GM19240 (cell line): ENCODE measurements around the gene HACL1.

Experiments used
- DNase-seq: peaks from one replicate; pipeline ENCODE4 v3.0.0; 2011; ENCODE audit warnings: low spot score; ENCODE audit not compliant: insufficient read length

The HACL1 gene

DNA sequence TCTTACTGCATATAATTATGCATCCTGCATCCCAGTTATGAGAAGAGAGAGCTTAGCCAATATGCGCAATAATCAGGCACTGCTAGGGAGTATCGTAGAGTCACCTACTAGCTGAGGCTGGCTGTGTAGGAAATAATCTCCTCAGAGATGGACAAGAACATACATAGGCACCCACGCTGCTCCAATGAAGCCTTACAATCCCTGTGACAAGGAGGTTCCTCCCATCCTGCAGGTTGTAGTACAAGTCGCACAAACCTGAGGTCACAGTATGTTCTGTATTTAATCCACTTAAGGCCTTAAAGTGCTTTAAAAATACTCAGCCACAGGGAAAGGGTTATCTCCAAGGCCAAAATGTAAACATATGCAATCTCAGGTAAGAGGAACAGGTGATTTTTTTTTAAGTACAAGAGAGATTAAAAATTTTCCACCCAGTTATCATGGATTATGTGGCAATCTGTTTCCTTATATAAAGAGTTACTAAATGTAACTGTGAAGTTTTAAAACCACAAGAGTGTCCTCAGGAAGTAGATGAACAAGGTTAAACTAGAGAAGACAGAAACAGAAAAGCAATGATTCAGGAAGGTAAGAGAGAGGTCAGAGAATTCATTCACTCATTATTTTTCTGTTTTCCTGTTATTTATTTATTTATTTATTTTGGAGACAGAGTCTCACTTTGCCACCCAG is 72.4 kb downstream of the HACL1 start:
- DNase-seq: no peak

DNA sequence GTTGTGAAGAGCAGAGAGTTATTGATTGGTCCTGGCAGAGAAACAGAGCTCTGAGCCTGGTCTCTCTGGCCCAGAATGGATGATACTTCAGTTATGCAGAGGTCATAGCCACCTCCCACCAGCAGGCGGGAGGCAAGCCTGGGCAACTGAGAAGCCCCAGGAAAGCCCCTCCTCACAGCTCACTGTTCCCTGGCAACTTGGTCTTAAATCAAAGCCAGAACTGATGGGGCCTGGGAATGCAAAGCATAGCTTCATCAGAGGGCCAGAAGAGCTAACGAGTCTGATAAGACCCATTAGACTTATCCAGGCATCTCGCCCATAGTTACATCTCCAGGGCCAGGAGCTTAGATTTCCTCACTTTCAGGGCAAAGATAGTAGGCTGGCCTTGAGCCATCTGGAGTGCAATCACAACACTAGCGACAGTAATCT is 74.3 kb downstream of the HACL1 start:
- peak; percentile 19 for DNase-seq

DNA sequence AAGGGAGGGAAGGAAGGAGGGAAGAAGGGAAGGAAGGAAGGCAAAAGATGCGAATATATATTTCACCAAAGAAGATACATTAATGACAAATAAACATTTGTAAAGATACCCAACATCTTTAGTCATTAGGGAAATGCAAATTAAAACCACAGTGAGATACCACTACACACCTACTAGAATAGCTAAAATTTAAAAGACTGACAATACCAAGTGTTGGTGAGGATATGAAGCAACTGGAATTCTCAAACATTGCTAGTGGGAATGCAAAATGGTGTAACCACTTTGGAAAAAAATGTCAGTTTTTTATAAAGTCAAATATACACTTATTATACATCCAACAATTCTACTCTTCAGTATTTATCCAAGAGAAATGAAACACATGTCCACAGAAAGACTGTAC is 75.6 kb downstream of the HACL1 start:
- no peak for DNase-seq

DNA sequence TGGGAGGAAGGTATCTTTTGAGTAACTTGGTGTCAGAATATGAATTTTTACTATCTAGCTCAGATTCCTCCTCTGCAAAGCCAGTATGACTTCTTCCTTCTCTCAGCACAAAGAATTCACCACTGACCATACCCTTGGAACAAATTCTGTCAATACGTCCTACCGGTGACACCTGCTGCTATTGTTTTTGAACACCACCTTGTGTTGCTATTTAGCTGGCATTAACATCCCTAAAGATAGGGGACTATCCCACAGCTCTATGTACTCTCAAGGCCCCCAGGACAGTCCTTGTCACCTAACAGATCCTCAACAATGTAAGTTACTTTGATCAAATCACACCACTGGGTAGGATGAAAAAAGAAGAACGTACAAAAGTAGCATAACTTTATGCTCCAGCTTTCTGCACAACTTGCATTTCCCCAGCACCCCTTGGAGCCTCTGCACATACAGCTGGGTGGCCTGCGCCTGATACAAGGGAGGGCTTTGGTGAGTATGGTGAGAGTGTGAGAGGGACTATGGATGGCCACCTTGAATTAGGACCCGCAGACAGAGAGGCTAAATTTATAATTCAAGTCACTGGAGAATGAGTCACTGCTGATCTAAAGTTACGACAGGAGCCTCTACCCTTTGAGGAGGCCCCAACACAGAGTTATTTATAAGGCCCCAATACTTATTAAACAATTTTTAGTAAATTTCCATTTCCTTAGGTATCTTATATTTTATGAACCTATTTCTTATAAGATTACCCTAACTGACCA is 77.5 kb downstream of the HACL1 start:
- no peak for DNase-seq

DNA sequence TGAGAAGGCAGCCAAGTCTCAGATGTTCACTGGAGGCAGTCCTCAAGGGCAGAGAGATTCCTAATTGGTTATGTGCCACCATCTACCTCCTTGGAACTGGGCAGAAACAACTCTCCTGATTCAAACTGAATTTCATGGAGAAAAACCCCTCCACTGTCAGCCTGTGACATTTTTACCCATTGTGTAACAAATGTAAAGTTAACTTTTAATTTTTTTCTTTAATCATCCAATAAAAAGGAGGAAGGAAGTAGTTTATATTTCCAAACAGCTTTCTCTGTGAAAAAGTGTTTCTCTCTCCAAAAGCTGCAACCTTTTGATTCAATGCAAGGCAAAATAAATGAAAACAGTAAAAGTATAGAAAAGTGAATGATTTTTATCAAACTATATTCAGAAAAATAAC is 79.4 kb downstream of the HACL1 start:
- DNase-seq: no peak

DNA sequence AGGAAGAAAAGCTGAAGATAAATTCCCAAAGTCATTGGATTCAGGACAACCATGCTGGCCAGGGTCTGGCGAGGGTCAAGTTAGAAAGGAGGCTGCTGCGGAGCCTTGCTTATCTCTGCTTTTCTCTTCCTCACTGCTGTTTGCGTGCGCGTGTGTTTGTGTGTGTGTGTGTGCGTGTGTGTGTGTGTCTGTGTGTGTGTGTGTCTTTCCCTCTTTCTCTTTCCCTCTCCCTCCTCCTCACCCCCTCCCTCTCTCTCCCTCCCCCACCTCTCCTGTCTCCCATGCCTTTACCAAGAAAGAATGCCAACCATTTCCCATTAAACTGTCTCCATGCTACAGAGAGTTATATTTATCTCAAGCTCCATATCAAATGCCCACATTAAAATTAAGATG is 79.8 kb downstream of the HACL1 start, which contains the start of gene COLQ:
Gene COLQ (minus strand): TSS at position 134 of the 393 bp plus-strand sequence. CDS start 81 bp downstream, at position 53.
- DNase-seq: no peak

DNA sequence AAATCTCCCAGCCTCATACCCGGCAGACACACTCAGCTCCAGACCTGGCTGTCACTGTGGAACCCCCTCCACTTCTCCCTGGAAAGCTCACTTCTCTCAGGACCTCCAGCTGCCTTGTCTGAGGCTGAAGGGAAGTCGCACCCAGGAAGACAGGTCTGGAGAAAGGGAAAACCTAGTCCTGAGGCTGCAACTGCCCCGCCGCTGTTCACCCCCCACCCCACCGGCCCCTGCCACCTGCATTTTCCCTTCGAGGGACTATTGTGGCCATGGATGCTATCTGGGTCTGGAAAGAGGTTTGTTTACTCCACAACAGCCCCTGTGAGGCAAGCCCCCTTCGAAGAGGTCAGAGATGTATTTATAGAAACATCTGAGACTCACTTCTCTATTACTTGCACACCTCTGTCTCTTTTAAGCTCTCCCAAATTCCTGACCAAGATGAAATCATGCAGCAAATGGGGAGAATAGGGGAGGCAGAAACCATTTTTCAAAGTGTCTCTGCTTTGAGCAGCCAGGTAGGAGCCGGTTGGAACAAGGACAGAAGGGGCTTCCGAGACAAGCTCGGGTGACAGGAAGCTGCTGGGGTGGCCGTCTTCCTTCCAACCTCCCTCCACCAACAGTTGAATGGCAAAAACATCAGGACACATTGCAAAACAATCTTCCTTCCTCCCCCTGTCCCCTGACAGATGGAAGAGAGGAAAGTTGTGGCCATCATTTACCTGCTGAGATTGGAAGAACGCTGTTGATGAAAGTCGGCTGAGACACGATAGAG is 80.4 kb downstream of the HACL1 start:
- no peak for DNase-seq

DNA sequence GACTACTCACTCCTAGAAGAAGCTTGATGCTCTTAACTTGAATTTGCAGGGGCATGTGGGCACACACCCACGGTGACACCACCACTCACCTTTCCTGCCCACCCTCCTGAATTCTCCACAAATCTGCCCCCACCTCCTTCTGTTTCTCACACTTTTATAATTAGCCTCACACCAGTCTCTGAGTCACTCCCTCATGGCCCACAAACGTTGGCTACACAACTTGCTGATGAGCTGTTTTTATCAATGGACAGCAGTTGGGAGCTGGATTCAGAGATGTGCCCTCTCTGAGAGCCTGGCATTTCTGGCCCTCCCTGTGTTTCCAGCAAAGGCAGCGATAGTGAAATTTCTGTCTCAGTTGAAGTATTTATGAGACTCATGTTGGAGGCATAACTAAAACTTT is 81.2 kb downstream of the HACL1 start:
- DNase-seq: no peak

DNA sequence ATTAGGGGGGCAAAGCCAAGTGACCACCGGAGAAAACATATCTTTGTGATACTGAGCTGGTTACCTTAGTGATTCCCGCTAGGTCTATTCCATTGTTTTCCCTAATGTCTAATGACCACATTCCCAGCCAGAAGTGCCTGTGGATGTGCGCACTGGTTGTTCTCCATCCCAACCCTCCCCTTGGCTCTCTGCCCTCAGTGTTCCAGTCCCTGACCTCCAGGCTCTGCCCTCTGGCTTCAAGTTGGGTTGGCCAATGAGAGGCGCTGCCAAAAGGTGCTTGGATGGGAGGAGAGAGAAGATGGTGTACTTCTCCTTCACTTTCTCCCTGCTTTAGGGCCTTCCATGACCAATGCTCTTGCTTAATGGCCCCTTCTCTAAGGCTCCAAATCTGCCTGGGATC is 82.3 kb downstream of the HACL1 start:
- DNase-seq: no peak

DNA sequence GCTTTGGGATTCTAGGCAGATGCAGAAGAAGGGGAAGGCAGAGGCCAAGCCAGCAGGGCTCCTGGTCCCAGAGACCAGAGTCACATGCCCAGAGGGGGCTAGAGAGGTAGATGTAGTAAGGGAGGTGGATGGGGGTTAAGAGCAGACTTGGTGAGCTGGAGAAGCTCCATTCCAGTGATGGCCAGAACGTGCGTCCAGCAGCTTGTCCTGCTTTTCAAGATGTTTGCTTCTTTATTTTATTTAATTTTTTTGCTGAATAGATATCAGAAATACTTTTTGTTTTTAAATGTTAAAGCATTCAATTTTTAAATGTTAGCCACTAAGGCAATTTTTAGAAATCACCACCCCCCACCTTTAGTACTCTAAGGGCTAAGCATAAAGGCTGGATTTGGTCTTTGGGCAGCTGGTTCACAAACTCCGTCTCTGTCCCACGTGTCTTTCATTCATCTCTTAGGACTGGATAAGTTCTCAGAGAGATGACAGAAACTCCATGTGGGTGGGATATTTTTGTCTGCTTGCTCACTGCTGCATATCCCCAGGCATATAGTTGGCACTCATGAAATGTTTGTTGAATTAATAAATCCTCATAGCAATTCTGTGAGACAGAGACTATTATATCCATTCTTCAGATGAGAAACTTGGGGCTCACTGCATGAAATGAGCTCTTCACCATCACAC is 86.6 kb downstream of the HACL1 start:
- DNase-seq: no peak

DNA sequence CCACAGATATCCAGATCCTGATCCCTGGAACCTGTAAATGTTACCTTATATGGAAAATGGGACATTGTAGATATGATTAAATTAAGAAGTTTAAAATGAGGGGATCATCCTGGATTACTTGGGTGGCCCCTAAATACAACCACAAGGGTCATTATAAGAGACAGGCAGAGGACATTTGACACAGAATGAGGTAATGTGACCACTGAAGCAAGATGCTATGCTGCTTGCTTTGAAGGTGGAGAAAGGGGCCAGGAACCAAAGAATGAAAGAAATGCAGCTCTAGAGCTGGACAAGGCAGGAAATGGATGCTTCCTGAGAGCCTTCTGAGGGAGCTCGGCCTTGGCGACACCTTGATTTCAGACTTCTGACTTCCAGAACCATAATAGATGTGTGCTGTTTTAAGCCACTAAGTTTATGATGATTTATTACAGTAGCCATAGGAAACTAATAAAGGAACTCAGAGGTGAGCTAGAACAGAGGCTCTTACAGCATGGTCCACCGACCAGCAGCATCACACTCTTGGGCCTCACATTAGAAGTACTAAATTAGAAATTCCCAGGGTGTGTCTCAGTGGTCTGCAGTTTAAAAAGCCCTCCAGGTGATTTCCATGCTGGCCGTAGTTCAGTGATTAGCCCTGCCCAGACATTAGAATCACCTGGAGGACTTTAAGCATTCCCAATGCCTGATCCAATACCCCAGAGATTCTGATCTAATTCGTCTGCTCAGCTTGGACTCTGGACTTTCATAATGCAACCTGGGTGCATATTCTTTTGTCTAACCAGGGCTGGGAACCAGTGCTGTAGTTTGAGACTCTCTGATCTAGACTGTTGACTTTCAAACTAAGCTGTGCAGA is 87.3 kb downstream of the HACL1 start:
- no peak for DNase-seq

DNA sequence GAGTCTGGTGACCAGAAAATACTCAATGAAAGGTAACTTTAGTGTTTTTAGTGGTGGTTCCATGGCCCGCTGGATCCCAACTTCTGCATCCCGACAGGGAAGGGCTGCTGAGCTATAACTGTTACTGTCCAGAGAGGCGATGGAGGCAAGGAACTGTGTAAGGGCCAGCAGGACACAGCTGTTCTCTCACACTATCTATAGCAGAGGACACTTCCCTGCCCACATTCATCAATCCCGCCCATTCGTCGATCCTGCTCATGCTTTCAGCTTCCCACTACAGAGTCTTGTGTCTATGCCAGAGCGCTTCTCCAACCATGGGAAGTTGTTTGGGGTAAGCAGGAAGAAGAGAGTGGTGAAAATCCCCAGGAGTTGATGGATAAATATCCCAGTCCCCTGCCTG is 88.3 kb downstream of the HACL1 start:
- DNase-seq: no peak

DNA sequence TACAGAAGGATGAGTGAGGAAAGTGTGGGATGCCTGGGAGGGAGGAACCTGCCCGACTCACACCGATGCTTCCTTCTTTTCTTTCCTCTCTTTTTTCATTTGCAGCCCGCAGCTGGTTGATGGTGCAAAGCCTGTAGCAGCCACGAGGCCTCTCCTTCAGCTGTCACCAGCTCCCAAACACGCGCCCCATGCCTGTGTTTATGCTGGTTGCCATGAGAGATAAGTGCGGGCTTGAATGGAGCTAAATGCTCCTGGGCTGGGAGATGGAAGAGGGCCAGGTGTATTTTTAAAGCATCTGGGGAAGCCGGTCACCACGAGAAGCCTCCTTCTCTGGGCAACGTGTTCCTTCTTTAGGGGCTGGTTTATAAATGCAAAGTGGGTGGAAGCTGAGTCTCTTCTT is 89.2 kb downstream of the HACL1 start:
- no peak for DNase-seq

DNA sequence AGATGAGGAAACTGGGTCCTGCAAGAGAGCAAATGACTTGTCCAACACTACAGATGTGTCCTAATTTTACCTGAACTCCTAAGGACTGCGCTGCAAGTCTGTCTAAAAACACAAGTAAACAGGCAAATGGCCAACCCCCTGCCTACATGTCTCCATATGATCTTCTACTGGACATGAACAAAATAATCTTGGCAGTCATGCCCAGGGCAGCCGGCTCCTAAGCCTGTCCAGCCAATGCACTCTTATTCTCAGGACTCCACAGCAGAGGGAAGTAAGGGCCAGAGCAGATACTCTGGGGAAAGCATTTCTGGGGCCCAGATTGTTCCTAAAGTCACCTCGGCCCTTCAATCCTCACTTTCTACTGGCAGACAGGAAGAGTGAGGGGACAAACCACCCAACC is 90.2 kb downstream of the HACL1 start:
- DNase-seq: no peak
